ENCODE results near the gene WWC1. TPM values are rescaled to one million over a fixed set of nuclear protein-coding genes. Genes with fewer than 3 reads are reported as not detected.

WWC1 gene
- total RNA-seq, 1 experiment from 2014 or later, result 52.6 TPM

DNA sequence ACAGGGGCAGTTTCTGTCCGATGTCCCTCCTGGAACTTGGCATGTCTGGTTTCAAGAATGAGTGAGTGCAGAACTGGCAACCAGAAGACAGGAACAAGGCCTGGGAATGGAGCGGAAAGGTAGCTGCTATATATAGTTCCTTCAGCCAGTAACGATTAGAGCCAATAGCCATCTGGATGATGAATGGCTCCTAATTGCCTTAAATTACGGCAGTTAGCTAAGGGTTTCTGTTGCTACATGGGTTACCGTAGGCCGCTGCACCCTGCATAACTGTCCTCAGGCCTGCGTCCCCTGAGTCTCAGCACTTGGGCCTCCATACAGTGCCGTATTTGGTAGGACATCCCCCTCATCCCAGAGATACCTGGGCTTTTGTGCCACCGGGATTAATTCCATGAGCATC lies 29.4 kb downstream of the WWC1 start:
- ATAC-seq (no peak), DNase-seq (ENCODE audit: low read depth, low spot score) (no peak)
- TF ChIP-seq ELF1 (IDR thresholded peaks at IDR 0.05; ENCODE audit: borderline replicate concordance, low read depth), result no peak
- no peak for TF ChIP-seq ZNF274 (IDR thresholded peaks at IDR 0.05; ENCODE audit: low read depth, low read length)
- TF ChIP-seq, protein P1, sequence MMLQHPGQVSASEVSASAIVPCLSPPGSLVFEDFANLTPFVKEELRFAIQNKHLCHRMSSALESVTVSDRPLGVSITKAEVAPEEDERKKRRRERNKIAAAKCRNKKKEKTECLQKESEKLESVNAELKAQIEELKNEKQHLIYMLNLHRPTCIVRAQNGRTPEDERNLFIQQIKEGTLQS (IDR thresholded peaks at IDR 0.05), result no peak
- no peak for TF ChIP-seq REST (IDR thresholded peaks at IDR 0.05; ENCODE audit: low read depth)
- TF ChIP-seq, protein P2, sequence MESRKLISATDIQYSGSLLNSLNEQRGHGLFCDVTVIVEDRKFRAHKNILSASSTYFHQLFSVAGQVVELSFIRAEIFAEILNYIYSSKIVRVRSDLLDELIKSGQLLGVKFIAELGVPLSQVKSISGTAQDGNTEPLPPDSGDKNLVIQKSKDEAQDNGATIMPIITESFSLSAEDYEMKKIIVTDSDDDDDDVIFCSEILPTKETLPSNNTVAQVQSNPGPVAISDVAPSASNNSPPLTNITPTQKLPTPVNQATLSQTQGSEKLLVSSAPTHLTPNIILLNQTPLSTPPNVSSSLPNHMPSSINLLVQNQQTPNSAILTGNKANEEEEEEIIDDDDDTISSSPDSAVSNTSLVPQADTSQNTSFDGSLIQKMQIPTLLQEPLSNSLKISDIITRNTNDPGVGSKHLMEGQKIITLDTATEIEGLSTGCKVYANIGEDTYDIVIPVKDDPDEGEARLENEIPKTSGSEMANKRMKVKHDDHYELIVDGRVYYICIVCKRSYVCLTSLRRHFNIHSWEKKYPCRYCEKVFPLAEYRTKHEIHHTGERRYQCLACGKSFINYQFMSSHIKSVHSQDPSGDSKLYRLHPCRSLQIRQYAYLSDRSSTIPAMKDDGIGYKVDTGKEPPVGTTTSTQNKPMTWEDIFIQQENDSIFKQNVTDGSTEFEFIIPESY (IDR thresholded peaks at IDR 0.05; ENCODE audit: extremely low read depth, insufficient replicate concordance, low read length), result no peak
- TF ChIP-seq CBX3 (IDR thresholded peaks at IDR 0.05; ENCODE audit: low read depth), result no peak
- no peak for TF ChIP-seq SP1 (IDR thresholded peaks at IDR 0.05; ENCODE audit: low read depth)
- no peak for TF ChIP-seq RAD21 (IDR thresholded peaks at IDR 0.05; ENCODE audit: low read depth)
- TF ChIP-seq MAX (IDR thresholded peaks at IDR 0.05), result no peak
- no peak for TF ChIP-seq FOSL1 (IDR thresholded peaks at IDR 0.05; ENCODE audit: low read depth)
- no TSS peak for BruUV-seq (replicated peaks)
- intact Hi-C loops (cut with micrococcal nuclease), result no loop called here
- Histone ChIP-seq H3K9ac (ENCODE audit: low read length) (no peak overlapping the region), H3K4me3 (replicated peaks in 1 of 2; ENCODE audit: low read depth in 1 of 2, low read length in 2 of 2) (no peak overlapping the region), H3K27ac (ENCODE audit: low read depth, low read length) (no peak overlapping the region), H4K20me1 (ENCODE audit: insufficient read depth) (no peaks in the 10 kb centered on the region; the same call in 1 of the 2 replicates), H2AFZ (ENCODE audit: low read depth, low read length, poor library complexity, severe bottlenecking) (no peak overlapping the region), H3K79me2 (ENCODE audit: insufficient read depth, low read length) (peaks cover 98% of the 10 kb centered on the region), H3K36me3 (ENCODE audit: control insufficient read depth in 1 of 2, insufficient read depth in 2 of 2, low read length in 2 of 2) (no peaks in the 10 kb centered on the region), H3K9me2 (ENCODE audit: insufficient read depth) (no peaks in the 10 kb centered on the region), H3K27me3 (ENCODE audit: insufficient read depth, low read length) (no peaks in the 10 kb centered on the region), H3K4me1 (ENCODE audit: control insufficient read depth in 1 of 2, insufficient read depth in 2 of 2, low read length in 2 of 2) (peaks cover 47 to 73% of the 10 kb centered on the region in 2 experiments), H3K9me3 (ENCODE audit: control insufficient read depth in 1 of 2, insufficient read depth in 1 of 2, low read depth in 1 of 2, low read length in 2 of 2) (no peaks in the 10 kb centered on the region), H3K4me2 (ENCODE audit: low read length) (no peak overlapping the region)
- CTCF ChIA-PET, result no interaction called here
- RAD21 ChIA-PET (ENCODE audit: low non-redundant PET in 1 of 2, low total read pairs in 2 of 2, uncharacterized antibody in 2 of 2, unreplicated experiment in 2 of 2), result no interaction called here
- POLR2A ChIA-PET, result no interaction called here
